Activated CD4-positive, alpha-beta memory T cell treated with anti-CD3 and anti-CD28 coated beads for 36 hours (primary cell): Measurements from ENCODE around the gene RBM18. TPM values are rescaled to one million over a fixed set of nuclear protein-coding genes. Genes with fewer than 3 reads are reported as not detected.

Experiments used
- CTCF ChIA-PET: fragments of 350-600 bp; sonication (Branson Sonifier 250); formaldehyde crosslinking; loops from one replicate; lab custom pipeline; 2021; ENCODE audit warnings: antibody characterized with exemption, inconsistent platforms; lab: Charles Lee
- POLR2A ChIA-PET: fragments of 350-600 bp; sonication (Branson Sonifier 250); formaldehyde crosslinking; loops from one replicate; lab custom pipeline; 2021; ENCODE audit warnings: antibody characterized with exemption; lab: Charles Lee
- DNase-seq: peaks from one replicate; pipeline ENCODE4 v3.0.0-alpha.2; 2020
- H3K27ac Mint-ChIP-seq: one replicate; pipeline ENCODE4 v1.8.0; 2021; ENCODE audit warnings: mixed read lengths
- H3K27me3 Mint-ChIP-seq: one replicate; pipeline ENCODE4 v1.8.0; 2021; ENCODE audit warnings: mixed read lengths
- H3K36me3 Mint-ChIP-seq: one replicate; pipeline ENCODE4 v1.8.0; 2021; ENCODE audit warnings: mixed read lengths
- H3K4me1 Mint-ChIP-seq: one replicate; pipeline ENCODE4 v1.8.0; 2021; ENCODE audit warnings: low read depth, mixed read lengths
- H3K4me3 Mint-ChIP-seq: one replicate; pipeline ENCODE4 v1.8.0; 2021; ENCODE audit warnings: mild to moderate bottlenecking, mixed read lengths
- H3K9me3 Mint-ChIP-seq: one replicate; pipeline ENCODE4 v1.8.0; 2021; ENCODE audit warnings: mixed read lengths
- intact Hi-C: fragments of 100-400 bp; cut with micrococcal nuclease; formaldehyde crosslinking; loops from one replicate; pipeline ENCODE4 v1.15.1; 2023
- total RNA-seq, 2 experiments: library from RNA; stranded (reverse); gene quantifications; one replicate each; pipeline ENCODE4 v1.2.3, GENCODE V29; 2021

Gene RBM18
- total RNA-seq, 2 experiments from 2014 or later, result 25.1 to 25.9 TPM

DNA sequence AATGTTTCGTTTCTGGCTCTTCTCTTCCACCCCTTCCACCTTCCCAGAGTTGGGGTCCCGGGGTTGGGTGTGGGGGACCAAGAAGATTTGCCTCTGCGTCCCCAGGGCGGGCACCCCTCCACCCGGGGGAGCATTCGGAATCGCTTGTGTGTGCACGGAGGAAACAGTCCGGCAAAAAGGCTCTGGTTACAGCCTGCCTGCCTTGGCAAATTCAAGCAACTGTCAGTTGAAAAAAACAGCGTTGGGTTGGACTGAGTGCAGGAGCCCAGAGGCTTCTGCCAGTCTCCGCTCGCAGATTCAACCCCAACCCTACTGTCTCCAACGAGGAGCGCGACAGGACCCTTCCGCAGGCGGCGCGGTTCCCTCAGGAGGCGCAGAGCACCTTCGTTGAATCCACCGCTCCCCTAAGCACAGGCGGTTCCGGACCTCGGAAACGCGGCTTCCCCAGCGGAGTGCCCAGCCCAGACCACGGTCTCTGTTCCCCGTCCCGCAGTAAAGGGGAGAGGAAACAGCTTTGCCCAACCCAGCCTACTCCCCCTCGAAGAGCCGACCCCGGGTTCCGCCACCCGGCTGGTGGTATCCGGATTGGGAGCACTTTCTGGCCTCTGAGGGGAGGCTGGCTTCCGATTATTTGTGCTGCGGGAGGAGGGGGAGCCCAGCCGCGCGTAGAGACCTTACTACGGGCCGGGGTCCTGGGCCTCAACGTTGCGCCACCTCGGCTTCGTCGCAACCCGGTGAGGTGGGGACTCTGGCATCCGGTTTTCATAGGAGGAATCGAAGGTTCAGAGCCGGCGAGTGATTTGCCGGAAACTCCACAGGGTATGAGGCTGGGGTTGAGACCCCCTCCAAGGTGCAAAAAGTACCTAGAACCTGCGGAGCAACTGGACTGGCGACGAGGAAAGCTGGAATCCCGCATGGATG, 45.4 kb downstream of the RBM18 start:
- Mint-ChIP-seq H3K4me3 (no peak overlapping the region), H3K4me1 (peaks cover 24% of the 10 kb centered on the region), H3K27ac (no peak overlapping the region), H3K27me3 (peaks cover 81% of the 10 kb centered on the region), H3K36me3 (no peaks in the 10 kb centered on the region), H3K9me3 (no peaks in the 10 kb centered on the region)
- ChIA-PET CTCF (no interaction called here), POLR2A (no interaction called here)
- DNase-seq, result no peak
- intact Hi-C loops, result loop anchor here (10.0 kb wide), 1 partner anchor 126 kb away; no protein-coding TSS in a partner anchor

DNA sequence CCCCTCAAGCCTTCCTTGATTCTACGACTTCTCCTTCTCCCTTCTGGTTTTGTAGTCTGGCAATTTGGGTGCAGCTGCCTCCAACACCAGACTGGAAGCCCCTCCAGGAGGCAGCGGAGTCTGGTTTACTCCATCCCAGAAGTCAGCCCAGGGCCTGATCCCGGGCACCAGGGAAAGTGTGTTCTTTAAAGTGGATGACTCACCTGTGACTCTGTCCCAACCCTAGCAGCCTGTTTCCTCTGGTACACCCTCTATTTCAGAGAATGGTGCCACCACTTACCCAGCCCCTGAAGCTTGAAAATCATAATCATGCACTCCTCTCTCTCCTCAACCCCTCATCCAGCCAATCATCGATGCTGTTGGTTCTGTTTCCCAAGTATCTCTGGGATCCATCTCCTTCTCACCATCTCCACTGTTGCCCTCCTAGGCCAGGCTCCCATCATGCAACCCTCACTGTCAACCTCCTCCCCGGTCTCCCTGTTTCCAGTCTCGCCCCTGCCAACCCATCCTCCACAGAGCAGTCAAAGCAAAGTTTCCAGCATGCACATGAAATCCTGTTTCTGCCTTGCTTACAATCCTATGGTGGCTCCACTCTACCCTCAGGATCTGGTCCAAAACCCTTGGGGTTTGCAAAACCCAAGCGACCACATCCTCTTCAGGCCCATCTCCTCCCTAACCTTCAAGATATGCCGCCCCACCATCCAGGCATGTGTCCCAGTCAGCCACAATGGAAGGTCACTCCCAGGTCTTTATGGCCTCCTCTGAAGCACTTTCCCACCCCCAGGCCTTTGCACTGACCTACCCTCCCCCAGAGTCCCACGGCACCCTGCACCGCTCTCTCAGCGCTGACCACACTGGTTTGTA, 46.3 kb downstream of the RBM18 start:
- DNase-seq, result no peak
- H3K9me3 Mint-ChIP-seq, result no peaks in the 10 kb centered on the region
- H3K36me3 Mint-ChIP-seq, result no peaks in the 10 kb centered on the region
- ChIA-PET POLR2A (no interaction called here), CTCF (no interaction called here)
- no peak overlapping the region for H3K27ac Mint-ChIP-seq
- no peak overlapping the region for H3K4me3 Mint-ChIP-seq
- peaks cover 26% of the 10 kb centered on the region for H3K4me1 Mint-ChIP-seq
- intact Hi-C loops, result loop anchor here (10.0 kb wide), 1 partner anchor 126 kb away; no protein-coding TSS in a partner anchor
- peaks cover 75% of the 10 kb centered on the region for H3K27me3 Mint-ChIP-seq

DNA sequence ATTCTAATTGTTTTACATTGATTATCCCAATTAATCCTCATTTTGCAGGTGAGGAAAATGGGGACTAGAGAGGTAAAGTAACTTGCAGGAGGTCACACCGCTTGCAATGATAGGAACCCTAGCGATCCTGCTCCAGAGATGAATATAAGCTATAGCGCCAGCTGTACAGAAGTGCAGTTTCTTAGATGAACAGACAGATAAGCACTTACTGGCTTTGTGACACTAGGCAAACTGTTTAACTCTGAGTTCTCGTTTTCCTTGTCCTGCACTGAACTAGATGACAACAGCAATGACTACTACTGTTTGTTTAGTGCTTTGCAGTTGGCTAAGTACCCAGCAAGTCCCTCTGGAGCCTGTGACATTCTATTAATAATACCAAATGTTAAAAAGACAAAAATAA, 47.0 kb downstream of the RBM18 start:
- Mint-ChIP-seq H3K4me3 (no peak overlapping the region), H3K4me1 (peaks cover 28% of the 10 kb centered on the region), H3K36me3 (no peaks in the 10 kb centered on the region), H3K27me3 (peaks cover 75% of the 10 kb centered on the region), H3K9me3 (no peaks in the 10 kb centered on the region), H3K27ac (no peak overlapping the region)
- intact Hi-C loops, result loop anchor here (10.0 kb wide), 1 partner anchor 127 kb away; no protein-coding TSS in a partner anchor
- POLR2A ChIA-PET, result no interaction called here
- CTCF ChIA-PET, result no interaction called here
- no peak for DNase-seq

DNA sequence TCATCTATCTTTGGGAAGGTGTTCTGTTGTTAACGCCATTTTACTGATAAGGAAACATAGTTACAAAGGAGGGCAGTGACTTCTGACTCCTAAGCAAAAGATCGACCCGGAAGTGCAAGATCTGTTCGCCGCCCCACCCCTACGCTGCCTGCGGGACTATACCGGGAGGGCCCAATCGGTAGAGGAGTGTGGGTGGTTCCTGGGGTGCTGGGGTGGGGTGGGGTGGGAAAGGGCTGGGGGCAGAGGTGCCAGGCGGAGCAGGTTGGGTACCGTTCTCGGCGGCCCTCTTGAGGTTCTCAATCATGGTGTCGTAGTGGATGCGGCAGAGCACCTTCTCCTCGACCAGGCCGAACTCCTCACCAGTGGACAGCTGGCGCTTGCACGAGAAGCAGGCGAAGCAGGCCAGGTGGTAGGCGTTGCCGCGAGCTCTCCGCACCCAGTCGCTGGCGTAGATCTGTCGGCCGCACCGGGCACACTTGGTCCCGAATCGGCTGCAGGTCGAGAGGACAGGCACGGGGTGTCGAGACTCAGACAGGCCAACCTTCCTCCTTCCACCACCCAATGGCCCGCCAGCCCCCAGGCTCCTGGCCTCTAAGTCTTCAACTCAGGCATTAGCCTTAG, 47.7 kb downstream of the RBM18 start:
- no peak for DNase-seq
- H3K27me3 Mint-ChIP-seq, result peaks cover 75% of the 10 kb centered on the region
- intact Hi-C loops, result loop anchor here (10.0 kb wide), 1 partner anchor 128 kb away; no protein-coding TSS in a partner anchor
- no peak overlapping the region for H3K4me3 Mint-ChIP-seq
- CTCF ChIA-PET, result no interaction called here
- no peaks in the 10 kb centered on the region for H3K9me3 Mint-ChIP-seq
- peaks cover 28% of the 10 kb centered on the region for H3K4me1 Mint-ChIP-seq
- POLR2A ChIA-PET, result no interaction called here
- H3K36me3 Mint-ChIP-seq, result no peaks in the 10 kb centered on the region
- no peak overlapping the region for H3K27ac Mint-ChIP-seq

DNA sequence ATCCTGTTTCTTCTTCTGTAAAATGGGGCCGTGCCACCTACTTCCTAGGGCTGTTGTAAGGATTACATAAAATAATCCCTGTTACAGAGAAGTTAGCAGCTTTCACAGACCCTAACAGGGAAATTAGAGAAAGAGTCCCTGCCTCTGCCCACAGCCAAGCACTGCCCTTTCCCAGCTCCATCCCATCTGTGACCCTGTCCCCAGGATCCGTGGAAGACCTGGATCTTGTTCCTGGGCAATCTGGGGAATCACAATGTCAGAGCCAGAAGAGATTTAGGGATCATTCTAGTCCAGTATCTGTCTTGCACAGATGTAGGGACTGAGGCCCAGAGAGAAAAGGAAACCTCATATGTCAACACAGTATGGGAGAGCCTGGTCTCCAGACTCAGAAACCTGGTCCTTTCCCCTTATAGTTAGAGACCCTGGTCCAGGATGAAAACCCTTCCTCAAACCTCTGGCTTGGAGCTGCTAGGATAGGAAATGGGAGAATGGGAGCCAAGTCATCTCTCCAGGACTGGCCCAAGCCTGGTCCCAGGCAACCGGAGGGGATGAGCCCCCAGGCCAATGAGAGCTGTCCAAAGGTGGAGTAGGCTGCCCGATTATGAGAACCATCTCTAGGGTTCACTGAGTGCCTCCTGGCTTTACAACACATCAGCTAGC, 48.4 kb downstream of the RBM18 start:
- POLR2A ChIA-PET, result no interaction called here
- H3K9me3 Mint-ChIP-seq, result no peaks in the 10 kb centered on the region
- CTCF ChIA-PET, result no interaction called here
- intact Hi-C loops, result loop anchor here (10.0 kb wide), 1 partner anchor 129 kb away; no protein-coding TSS in a partner anchor
- peaks cover 28% of the 10 kb centered on the region for H3K4me1 Mint-ChIP-seq
- peaks cover 75% of the 10 kb centered on the region for H3K27me3 Mint-ChIP-seq
- H3K4me3 Mint-ChIP-seq, result no peak overlapping the region
- H3K36me3 Mint-ChIP-seq, result no peaks in the 10 kb centered on the region
- DNase-seq, result no peak
- H3K27ac Mint-ChIP-seq, result no peak overlapping the region

DNA sequence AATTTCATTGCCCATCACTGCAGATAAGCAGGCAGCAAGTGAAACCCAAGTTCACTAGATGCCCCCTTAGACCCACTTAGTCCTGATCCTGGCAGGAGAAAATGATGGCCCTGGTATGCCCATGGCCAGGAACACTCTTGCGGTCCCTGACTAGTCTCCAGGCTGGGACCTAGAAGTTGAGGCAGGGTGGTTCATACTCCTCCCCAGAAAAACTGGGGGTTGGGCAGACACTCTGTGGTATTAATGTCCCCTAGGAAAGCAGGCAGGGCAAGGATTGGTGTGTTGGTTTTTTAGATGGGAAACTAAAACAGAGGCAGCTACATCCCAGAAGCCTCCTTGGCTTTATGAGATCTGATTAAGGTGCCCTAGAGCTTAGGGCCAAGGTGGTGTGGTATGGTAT, 49.0 kb downstream of the RBM18 start:
- intact Hi-C loops, result loop anchor here (10.0 kb wide), 1 partner anchor 129 kb away; no protein-coding TSS in a partner anchor
- H3K4me3 Mint-ChIP-seq, result no peak overlapping the region
- H3K9me3 Mint-ChIP-seq, result no peaks in the 10 kb centered on the region
- ChIA-PET POLR2A (no interaction called here), CTCF (no interaction called here)
- H3K4me1 Mint-ChIP-seq, result peaks cover 28% of the 10 kb centered on the region
- H3K27ac Mint-ChIP-seq, result no peak overlapping the region
- H3K27me3 Mint-ChIP-seq, result peaks cover 74% of the 10 kb centered on the region
- no peak for DNase-seq
- no peaks in the 10 kb centered on the region for H3K36me3 Mint-ChIP-seq

DNA sequence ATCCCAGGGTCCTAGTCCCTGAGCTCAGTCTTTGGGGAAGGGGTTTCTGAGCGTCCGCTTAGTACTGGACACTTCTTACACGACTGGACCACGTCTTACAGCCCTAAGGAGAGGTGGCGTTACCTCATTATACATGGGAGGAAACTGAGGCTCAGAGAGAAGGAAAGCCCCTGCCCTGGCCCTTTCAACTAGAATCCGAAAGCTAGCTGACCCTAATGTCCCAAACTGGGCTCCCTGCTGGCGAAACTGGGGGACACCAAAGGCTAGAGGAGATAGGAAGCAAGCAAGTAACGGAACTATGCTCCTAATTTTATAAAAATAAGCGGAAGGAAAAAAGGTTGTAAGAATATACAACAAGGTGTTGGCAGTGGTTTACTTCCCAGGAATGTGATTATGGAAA, 50.1 kb downstream of the RBM18 start:
- Mint-ChIP-seq H3K27ac (no peak overlapping the region), H3K9me3 (no peaks in the 10 kb centered on the region), H3K36me3 (no peaks in the 10 kb centered on the region), H3K4me1 (peaks cover 20% of the 10 kb centered on the region), H3K4me3 (peak overlapping the region; percentile 10), H3K27me3 (peaks cover 69% of the 10 kb centered on the region)
- POLR2A ChIA-PET, result no interaction called here
- CTCF ChIA-PET, result no interaction called here
- intact Hi-C loops, result loop anchor here (10.0 kb wide), 1 partner anchor 130 kb away; no protein-coding TSS in a partner anchor
- DNase-seq, result no peak

DNA sequence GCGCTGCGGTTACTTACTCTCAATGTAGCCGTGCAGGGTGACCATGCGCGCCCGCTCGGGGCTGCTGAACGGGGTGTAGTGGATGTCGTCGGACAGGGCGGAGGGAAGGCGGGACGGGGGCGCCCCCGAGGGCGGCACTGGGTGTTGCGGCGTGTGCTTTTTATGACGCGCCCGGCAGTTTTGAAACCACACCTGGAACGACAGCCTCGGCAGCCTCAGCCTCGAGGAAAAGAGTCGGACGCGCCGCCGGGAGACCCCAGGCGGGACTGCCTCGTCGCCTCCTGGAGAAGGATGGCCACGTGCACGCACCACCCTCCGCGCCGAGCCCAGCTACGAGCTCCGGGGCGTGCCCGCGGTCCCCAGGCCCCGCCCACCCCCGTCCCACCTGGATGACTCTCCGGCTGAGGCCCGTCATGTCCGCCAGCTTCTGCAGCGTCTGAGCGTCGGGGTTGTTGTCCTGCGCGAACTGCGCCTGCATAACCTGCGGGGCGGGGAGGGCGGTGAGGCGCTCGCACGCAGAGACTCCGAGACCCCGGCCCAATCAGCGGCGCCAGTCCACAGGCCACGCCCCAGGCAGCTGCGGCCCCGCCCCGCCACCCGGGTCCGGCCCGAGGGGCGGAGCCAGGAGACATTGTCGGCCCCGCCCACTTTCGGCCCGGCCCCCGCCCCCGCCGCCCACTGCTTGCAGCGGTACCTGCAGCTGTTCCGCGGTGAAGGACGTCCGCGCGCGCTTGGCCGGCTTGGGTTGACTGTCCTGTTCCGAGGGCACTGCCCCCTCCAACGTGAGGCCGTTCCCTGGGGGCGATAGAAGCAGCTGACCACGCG, 50.8 kb downstream of the RBM18 start:
- intact Hi-C loops, result loop anchor here (10.0 kb wide), 1 partner anchor 131 kb away; no protein-coding TSS in a partner anchor
- no peaks in the 10 kb centered on the region for H3K36me3 Mint-ChIP-seq

DNA sequence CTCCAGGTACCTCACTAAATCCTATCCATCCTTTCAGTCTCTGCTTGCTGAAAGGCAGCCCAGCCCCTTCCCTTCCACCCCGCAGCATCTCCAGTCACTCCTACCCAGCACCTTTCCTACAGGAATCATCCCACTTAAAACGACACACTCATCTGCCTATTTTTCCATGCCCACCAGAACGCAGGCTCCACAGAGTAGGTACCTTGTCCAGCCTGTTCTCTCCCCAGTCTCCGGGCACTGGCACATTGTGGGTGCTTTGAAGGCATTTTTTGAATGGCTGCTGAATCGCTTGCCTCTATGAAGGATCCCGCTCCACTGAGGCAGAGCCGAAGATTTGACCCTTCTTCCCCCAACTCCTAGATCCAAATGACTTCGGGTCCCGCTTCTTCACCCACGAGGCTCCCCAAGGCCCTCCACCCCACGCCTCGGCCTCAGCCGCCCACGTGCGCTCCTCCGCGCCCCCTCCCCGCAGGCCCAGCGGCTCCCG, 51.5 kb downstream of the RBM18 start:
- ChIA-PET CTCF (no interaction called here), POLR2A (no interaction called here)

More for the DNA sequence above, 50.8 kb downstream of the RBM18 start:
- peak; percentile 69 for DNase-seq
- ChIA-PET POLR2A (no interaction called here), CTCF (no interaction called here)
- peaks cover 13% of the 10 kb centered on the region for H3K4me1 Mint-ChIP-seq
- peak overlapping the region; percentile 38 for H3K4me3 Mint-ChIP-seq
- H3K27ac Mint-ChIP-seq, result no peak overlapping the region
- no peaks in the 10 kb centered on the region for H3K9me3 Mint-ChIP-seq
- H3K27me3 Mint-ChIP-seq, result peaks cover 68% of the 10 kb centered on the region

DNA sequence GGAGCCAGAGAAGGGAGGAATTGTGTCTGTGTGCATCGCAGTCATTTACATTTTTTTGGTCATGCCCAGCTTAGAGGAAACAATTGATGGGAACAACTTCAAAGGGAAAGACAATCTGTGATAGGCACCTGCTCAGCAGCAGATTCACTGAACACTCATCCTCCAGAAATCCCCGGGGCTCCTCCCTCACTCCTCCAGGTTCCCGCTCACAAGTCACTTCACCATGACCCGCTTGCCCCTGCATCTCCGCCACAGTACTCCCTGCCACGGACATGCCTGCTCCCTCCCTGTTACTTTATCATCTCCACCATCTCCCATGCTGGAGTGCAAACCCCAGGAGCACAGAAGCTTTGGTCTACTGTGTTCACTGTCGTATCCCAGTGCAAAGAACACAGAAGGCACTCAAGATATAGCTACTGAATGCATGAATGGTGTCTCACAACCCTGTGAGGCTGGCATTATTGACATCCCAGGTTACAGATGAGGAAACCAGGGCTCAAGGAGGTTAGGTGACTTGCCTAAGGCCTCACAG, 52.1 kb downstream of the RBM18 start:
- no peak for DNase-seq
- intact Hi-C loops, result loop anchor here (10.0 kb wide), 1 partner anchor 132 kb away; no protein-coding TSS in a partner anchor
- Mint-ChIP-seq H3K36me3 (no peaks in the 10 kb centered on the region), H3K4me1 (peaks cover 4% of the 10 kb centered on the region), H3K4me3 (peak overlapping the region; percentile 18), H3K27ac (no peak overlapping the region), H3K9me3 (no peaks in the 10 kb centered on the region), H3K27me3 (peaks cover 60% of the 10 kb centered on the region)
- CTCF ChIA-PET, result no interaction called here
- POLR2A ChIA-PET, result no interaction called here

More for the DNA sequence above, 51.5 kb downstream of the RBM18 start:
- Mint-ChIP-seq H3K4me3 (peak overlapping the region; percentile 18), H3K27ac (no peak overlapping the region), H3K4me1 (peaks cover 6% of the 10 kb centered on the region), H3K9me3 (no peaks in the 10 kb centered on the region), H3K27me3 (peaks cover 62% of the 10 kb centered on the region), H3K36me3 (no peaks in the 10 kb centered on the region)
- intact Hi-C loops, result loop anchor here (10.0 kb wide), 1 partner anchor 132 kb away; no protein-coding TSS in a partner anchor
- no peak for DNase-seq
